ENCODE results near the gene CAPZB.

DNA sequence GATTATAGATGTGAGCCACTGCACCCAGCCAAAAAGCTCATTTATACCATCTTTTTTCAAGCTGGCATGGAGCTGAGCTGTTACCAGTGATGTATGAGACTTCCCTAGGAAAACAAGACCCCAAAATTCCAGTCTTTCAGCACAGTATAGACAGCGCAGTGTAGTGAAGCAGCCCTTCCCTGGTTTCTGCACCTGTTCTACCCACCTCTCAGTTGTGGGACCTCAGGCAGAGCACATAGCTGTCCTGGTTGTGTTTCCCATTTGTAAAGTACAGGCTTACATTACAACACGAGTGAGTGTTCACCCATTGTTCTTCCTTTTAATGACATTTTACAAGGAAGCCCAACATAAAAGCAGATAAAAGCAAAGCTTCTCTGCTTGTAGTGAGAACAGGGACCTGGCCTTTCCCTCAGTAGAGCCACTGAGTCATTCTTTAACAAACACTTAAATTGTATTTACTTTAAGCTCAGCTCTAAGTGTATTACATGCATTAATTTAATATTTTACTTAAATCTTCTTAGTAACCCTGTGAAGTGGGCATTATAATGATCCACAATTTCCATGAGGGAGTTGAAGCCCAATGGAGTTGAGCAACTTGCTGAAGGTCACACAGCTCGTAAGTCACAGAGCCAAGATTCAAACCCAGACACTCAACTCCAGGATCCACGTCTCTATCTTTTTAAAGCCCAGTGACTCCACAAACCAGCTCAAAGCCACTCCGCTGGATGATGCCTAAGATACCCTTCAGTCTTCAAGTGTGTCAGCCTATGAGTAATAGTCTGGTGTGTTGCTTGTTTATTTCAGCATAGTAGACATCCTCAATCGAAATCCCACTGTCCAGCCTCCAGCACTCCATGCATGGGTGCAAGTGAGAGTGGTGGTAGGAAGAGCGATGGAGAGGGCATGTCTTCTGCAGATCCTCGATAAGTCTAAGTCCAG is 40.5 kb upstream of the CAPZB start:
- TF ChIP-seq POLR2AphosphoS5 (IDR thresholded peaks at IDR 0.05) (no peak), POLR2A (IDR thresholded peaks at IDR 0.05) (no peak)

All from breast epithelium (tissue), 3 donors.